ENCODE results near the gene B4GALT1. TPM values are rescaled to one million over a fixed set of nuclear protein-coding genes. Genes with fewer than 3 reads are reported as not detected.

Gene B4GALT1
- total RNA-seq, 1 donor from 2014 or later: 21.3 TPM

GRCh38 chr9:33106372-33106771 lies 60.8 kb downstream of the B4GALT1 start:
- no peak overlapping the region for H3K4me3 ChIP-seq (ENCODE audit: low read depth, low read length)
- no peak for DNase-seq (ENCODE audit: low read depth)
- FAIRE-seq: no peak
- H3K36me3 ChIP-seq (ENCODE audit: control insufficient read depth, insufficient read depth, low read length): peaks cover 3% of the 10 kb centered on the region
- H3K27me3 ChIP-seq (ENCODE audit: control insufficient read depth, insufficient read depth, low read length): no peaks in the 10 kb centered on the region
- TF ChIP-seq, protein P1, sequence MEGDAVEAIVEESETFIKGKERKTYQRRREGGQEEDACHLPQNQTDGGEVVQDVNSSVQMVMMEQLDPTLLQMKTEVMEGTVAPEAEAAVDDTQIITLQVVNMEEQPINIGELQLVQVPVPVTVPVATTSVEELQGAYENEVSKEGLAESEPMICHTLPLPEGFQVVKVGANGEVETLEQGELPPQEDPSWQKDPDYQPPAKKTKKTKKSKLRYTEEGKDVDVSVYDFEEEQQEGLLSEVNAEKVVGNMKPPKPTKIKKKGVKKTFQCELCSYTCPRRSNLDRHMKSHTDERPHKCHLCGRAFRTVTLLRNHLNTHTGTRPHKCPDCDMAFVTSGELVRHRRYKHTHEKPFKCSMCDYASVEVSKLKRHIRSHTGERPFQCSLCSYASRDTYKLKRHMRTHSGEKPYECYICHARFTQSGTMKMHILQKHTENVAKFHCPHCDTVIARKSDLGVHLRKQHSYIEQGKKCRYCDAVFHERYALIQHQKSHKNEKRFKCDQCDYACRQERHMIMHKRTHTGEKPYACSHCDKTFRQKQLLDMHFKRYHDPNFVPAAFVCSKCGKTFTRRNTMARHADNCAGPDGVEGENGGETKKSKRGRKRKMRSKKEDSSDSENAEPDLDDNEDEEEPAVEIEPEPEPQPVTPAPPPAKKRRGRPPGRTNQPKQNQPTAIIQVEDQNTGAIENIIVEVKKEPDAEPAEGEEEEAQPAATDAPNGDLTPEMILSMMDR (IDR thresholded peaks at IDR 0.05; ENCODE audit: insufficient read depth, low read length, severe bottlenecking): no peak

DNA sequence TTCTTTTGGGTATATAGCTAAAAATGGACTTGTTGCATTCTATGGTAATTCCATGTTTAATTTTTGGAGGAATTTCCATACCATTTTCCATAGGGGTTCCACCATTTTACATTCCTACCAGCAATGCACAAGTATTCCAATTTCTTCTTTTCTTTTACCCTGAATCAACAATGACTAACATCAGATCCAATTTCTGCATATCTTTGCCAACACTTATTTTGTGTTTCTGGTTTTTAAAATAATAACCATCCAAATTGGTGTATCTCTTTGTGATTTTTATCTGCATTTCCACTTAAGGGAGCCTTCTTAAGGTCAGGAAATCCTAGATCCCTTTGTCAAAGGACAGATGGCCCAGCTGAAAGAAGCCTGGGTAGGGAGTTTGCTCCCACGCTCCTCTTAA lies 61.2 kb downstream of the B4GALT1 start:
- TF ChIP-seq, protein P1 (IDR thresholded peaks at IDR 0.05; ENCODE audit: insufficient read depth, low read length, severe bottlenecking): no peak
- peak; percentile 43 for DNase-seq (ENCODE audit: low read depth)
- Histone ChIP-seq H3K36me3 (ENCODE audit: control insufficient read depth, insufficient read depth, low read length) (peaks cover 3% of the 10 kb centered on the region), H3K4me3 (ENCODE audit: low read depth, low read length) (no peak overlapping the region), H3K27me3 (ENCODE audit: control insufficient read depth, insufficient read depth, low read length) (no peaks in the 10 kb centered on the region)
- no peak for FAIRE-seq

GRCh38 chr9:33105504-33105903 lies 61.6 kb downstream of the B4GALT1 start:
- no peak overlapping the region for H3K4me3 ChIP-seq (ENCODE audit: low read depth, low read length)
- FAIRE-seq: no peak
- TF ChIP-seq, protein P1 (IDR thresholded peaks at IDR 0.05; ENCODE audit: insufficient read depth, low read length, severe bottlenecking): no peak
- DNase-seq (ENCODE audit: low read depth): no peak
- no peaks in the 10 kb centered on the region for H3K27me3 ChIP-seq (ENCODE audit: control insufficient read depth, insufficient read depth, low read length)
- H3K36me3 ChIP-seq (ENCODE audit: control insufficient read depth, insufficient read depth, low read length): no peaks in the 10 kb centered on the region

- FAIRE-seq (no peak), DNase-seq (ENCODE audit: low read depth) (no peak)
- TF ChIP-seq, protein P1 (IDR thresholded peaks at IDR 0.05; ENCODE audit: insufficient read depth, low read length, severe bottlenecking): no peak
These were observed 62.7 kb downstream of the B4GALT1 start for GRCh38 chr9:33104401-33104800.

GRCh38 chr9:33103501-33104281 lies 63.4 kb downstream of the B4GALT1 start:
- DNase-seq (ENCODE audit: low read depth) (no peak), FAIRE-seq (no peak)
- H3K36me3 ChIP-seq (ENCODE audit: control insufficient read depth, insufficient read depth, low read length): no peaks in the 10 kb centered on the region
- no peak overlapping the region for H3K4me3 ChIP-seq (ENCODE audit: low read depth, low read length)
- TF ChIP-seq, protein P1 (IDR thresholded peaks at IDR 0.05; ENCODE audit: insufficient read depth, low read length, severe bottlenecking): no peak
- H3K27me3 ChIP-seq (ENCODE audit: control insufficient read depth, insufficient read depth, low read length): no peaks in the 10 kb centered on the region

More at GRCh38 chr9:33104401-33104800, 62.7 kb downstream of the B4GALT1 start:
- Histone ChIP-seq H3K36me3 (ENCODE audit: control insufficient read depth, insufficient read depth, low read length) (no peaks in the 10 kb centered on the region), H3K4me3 (ENCODE audit: low read depth, low read length) (no peak overlapping the region), H3K27me3 (ENCODE audit: control insufficient read depth, insufficient read depth, low read length) (no peaks in the 10 kb centered on the region)
